ENCODE data around the gene VIPR2.

The VIPR2 gene

GRCh38 chr7:159142199-159142598 lies 2.5 kb downstream of the VIPR2 start:
- H3K4me2 ChIP-seq (ENCODE audit: low read length): no peak overlapping the region

GRCh38 chr7:159141660-159142059 lies 3.0 kb downstream of the VIPR2 start:
- no peak overlapping the region for H3K23ac ChIP-seq (ENCODE audit: low read length)
- peaks cover 2% of the 10 kb centered on the region for H3K9me3 ChIP-seq (ENCODE audit: insufficient read depth, low read depth, low read length)
- H3K27ac ChIP-seq (ENCODE audit: low read depth, low read length): no peak overlapping the region
- no peak overlapping the region for H4K91ac ChIP-seq (ENCODE audit: low read depth, low read length)
- WGBS (ENCODE audit: extremely low coverage, insufficient coverage, insufficient read length): no CpG with 5 or more reads among the region's 6 CpGs
- no peak overlapping the region for H4K8ac ChIP-seq (ENCODE audit: low read depth, low read length)
- H3K36me3 ChIP-seq (ENCODE audit: control insufficient read depth in 1 of 2, insufficient read depth in 2 of 2, low read length in 2 of 2): peaks cover 0 to 3% of the 10 kb centered on the region in 2 experiments
- H4K12ac ChIP-seq (ENCODE audit: low read depth, low read length): no peak overlapping the region
- H3K18ac ChIP-seq (ENCODE audit: low read length): no peak overlapping the region
- peaks cover 3 to 6% of the 10 kb centered on the region in 2 experiments for H3K4me1 ChIP-seq (ENCODE audit: control insufficient read depth in 1 of 2, insufficient read depth in 2 of 2, low read length in 2 of 2)
- H2BK5ac ChIP-seq (ENCODE audit: low read depth, low read length, poor library complexity): no peak overlapping the region
- no peak for DNase-seq
- H2BK120ac ChIP-seq (ENCODE audit: insufficient read depth, low read length, poor library complexity): no peak overlapping the region
- H3K4ac ChIP-seq (ENCODE audit: low read depth, low read length): no peak overlapping the region
- no peaks in the 10 kb centered on the region for H3K79me1 ChIP-seq (ENCODE audit: low read length)
- no peak overlapping the region for H3K4me3 ChIP-seq (ENCODE audit: low read depth, low read length)
- no peak overlapping the region for H2AK5ac ChIP-seq (ENCODE audit: low read length)
- H3K4me2 ChIP-seq (ENCODE audit: low read length): no peak overlapping the region
- no peaks in the 10 kb centered on the region for H3K79me2 ChIP-seq (ENCODE audit: control insufficient read depth, insufficient read depth, low read length, poor library complexity)
- no peak overlapping the region for H3K9ac ChIP-seq (ENCODE audit: low read length)
- peaks cover 17% of the 10 kb centered on the region for H3K27me3 ChIP-seq (ENCODE audit: insufficient read depth, low read length)
- H2AFZ ChIP-seq (ENCODE audit: insufficient read depth, low read length, poor library complexity): no peak overlapping the region
- no peak overlapping the region for H2BK12ac ChIP-seq (ENCODE audit: low read length)
- H3K14ac ChIP-seq (ENCODE audit: low read length): no peak overlapping the region

More at GRCh38 chr7:159142199-159142598, 2.5 kb downstream of the VIPR2 start:
- no peak overlapping the region for H4K12ac ChIP-seq (ENCODE audit: low read depth, low read length)
- DNase-seq: no peak
- no peak overlapping the region for H3K4ac ChIP-seq (ENCODE audit: low read depth, low read length)
- no peak overlapping the region for H2BK120ac ChIP-seq (ENCODE audit: insufficient read depth, low read length, poor library complexity)
- no CpG with 5 or more reads among the region's 5 CpGs for WGBS (ENCODE audit: extremely low coverage, insufficient coverage, insufficient read length)
- no peak overlapping the region for H2AK5ac ChIP-seq (ENCODE audit: low read length)
- H3K79me1 ChIP-seq (ENCODE audit: low read length): no peaks in the 10 kb centered on the region
- H3K4me1 ChIP-seq (ENCODE audit: control insufficient read depth in 1 of 2, insufficient read depth in 2 of 2, low read length in 2 of 2): peaks cover 3 to 6% of the 10 kb centered on the region in 2 experiments
- no peak overlapping the region for H3K18ac ChIP-seq (ENCODE audit: low read length)
- H2AFZ ChIP-seq (ENCODE audit: insufficient read depth, low read length, poor library complexity): no peak overlapping the region
- H3K79me2 ChIP-seq (ENCODE audit: control insufficient read depth, insufficient read depth, low read length, poor library complexity): no peaks in the 10 kb centered on the region
- no peak overlapping the region for H3K4me3 ChIP-seq (ENCODE audit: low read depth, low read length)
- H4K8ac ChIP-seq (ENCODE audit: low read depth, low read length): no peak overlapping the region
- H3K14ac ChIP-seq (ENCODE audit: low read length): no peak overlapping the region
- H4K91ac ChIP-seq (ENCODE audit: low read depth, low read length): no peak overlapping the region
- H3K27ac ChIP-seq (ENCODE audit: low read depth, low read length): no peak overlapping the region
- H2BK5ac ChIP-seq (ENCODE audit: low read depth, low read length, poor library complexity): no peak overlapping the region
- no peak overlapping the region for H2BK12ac ChIP-seq (ENCODE audit: low read length)
- H3K36me3 ChIP-seq (ENCODE audit: control insufficient read depth in 1 of 2, insufficient read depth in 2 of 2, low read length in 2 of 2): peaks cover 0 to 3% of the 10 kb centered on the region in 2 experiments
- H3K9ac ChIP-seq (ENCODE audit: low read length): no peak overlapping the region
- H3K23ac ChIP-seq (ENCODE audit: low read length): no peak overlapping the region
- peaks cover 17% of the 10 kb centered on the region for H3K27me3 ChIP-seq (ENCODE audit: insufficient read depth, low read length)
- H3K9me3 ChIP-seq (ENCODE audit: insufficient read depth, low read depth, low read length): peaks cover 2% of the 10 kb centered on the region

- no CpG with 5 or more reads among the region's 14 CpGs for WGBS (ENCODE audit: extremely low coverage, insufficient coverage, insufficient read length)
- no peak overlapping the region for H2AK5ac ChIP-seq (ENCODE audit: low read length)
- no peak overlapping the region for H4K12ac ChIP-seq (ENCODE audit: low read depth, low read length)
- no peak overlapping the region for H3K9ac ChIP-seq (ENCODE audit: low read length)
- no peak overlapping the region for H2BK5ac ChIP-seq (ENCODE audit: low read depth, low read length, poor library complexity)
- H3K27ac ChIP-seq (ENCODE audit: low read depth, low read length): no peak overlapping the region
- H2AFZ ChIP-seq (ENCODE audit: insufficient read depth, low read length, poor library complexity): no peak overlapping the region
- no peak overlapping the region for H4K8ac ChIP-seq (ENCODE audit: low read depth, low read length)
- H3K4me3 ChIP-seq (ENCODE audit: low read depth, low read length): no peak overlapping the region
- DNase-seq: no peak
- no peak overlapping the region for H3K18ac ChIP-seq (ENCODE audit: low read length)
- peaks cover 0 to 3% of the 10 kb centered on the region in 2 experiments for H3K36me3 ChIP-seq (ENCODE audit: control insufficient read depth in 1 of 2, insufficient read depth in 2 of 2, low read length in 2 of 2)
- no peak overlapping the region for H3K23ac ChIP-seq (ENCODE audit: low read length)
- no peak overlapping the region for H2BK120ac ChIP-seq (ENCODE audit: insufficient read depth, low read length, poor library complexity)
- H3K14ac ChIP-seq (ENCODE audit: low read length): no peak overlapping the region
- no peaks in the 10 kb centered on the region for H3K79me2 ChIP-seq (ENCODE audit: control insufficient read depth, insufficient read depth, low read length, poor library complexity)
- H2BK12ac ChIP-seq (ENCODE audit: low read length): no peak overlapping the region
- H3K4ac ChIP-seq (ENCODE audit: low read depth, low read length): no peak overlapping the region
- no peak overlapping the region for H3K4me2 ChIP-seq (ENCODE audit: low read length)
- H3K79me1 ChIP-seq (ENCODE audit: low read length): no peaks in the 10 kb centered on the region
- H3K4me1 ChIP-seq (ENCODE audit: control insufficient read depth in 1 of 2, insufficient read depth in 2 of 2, low read length in 2 of 2): peaks cover 3 to 6% of the 10 kb centered on the region in 2 experiments
- no peak overlapping the region for H4K91ac ChIP-seq (ENCODE audit: low read depth, low read length)
- peaks cover 2% of the 10 kb centered on the region for H3K9me3 ChIP-seq (ENCODE audit: insufficient read depth, low read depth, low read length)
- peaks cover 17% of the 10 kb centered on the region for H3K27me3 ChIP-seq (ENCODE audit: insufficient read depth, low read length)
These were observed 3.5 kb downstream of the VIPR2 start for GRCh38 chr7:159141167-159141566.

- Histone ChIP-seq H3K9me3 (ENCODE audit: insufficient read depth, low read depth, low read length) (no peaks in the 10 kb centered on the region), H2AK5ac (ENCODE audit: low read length) (no peak overlapping the region), H3K36me3 (ENCODE audit: control insufficient read depth in 1 of 2, insufficient read depth in 2 of 2, low read length in 2 of 2) (peaks cover 0 to 3% of the 10 kb centered on the region in 2 experiments), H3K27me3 (ENCODE audit: insufficient read depth, low read length) (peaks cover 13% of the 10 kb centered on the region), H3K79me1 (ENCODE audit: low read length) (no peaks in the 10 kb centered on the region), H3K79me2 (ENCODE audit: control insufficient read depth, insufficient read depth, low read length, poor library complexity) (no peaks in the 10 kb centered on the region), H2AFZ (ENCODE audit: insufficient read depth, low read length, poor library complexity) (no peak overlapping the region), H3K18ac (ENCODE audit: low read length) (no peak overlapping the region), H3K4me3 (ENCODE audit: low read depth, low read length) (no peak overlapping the region), H3K4ac (ENCODE audit: low read depth, low read length) (no peak overlapping the region), H3K4me2 (ENCODE audit: low read length) (no peak overlapping the region), H4K91ac (ENCODE audit: low read depth, low read length) (no peak overlapping the region), H4K8ac (ENCODE audit: low read depth, low read length) (no peak overlapping the region), H3K14ac (ENCODE audit: low read length) (no peak overlapping the region), H3K23ac (ENCODE audit: low read length) (no peak overlapping the region), H4K12ac (ENCODE audit: low read depth, low read length) (no peak overlapping the region), H2BK5ac (ENCODE audit: low read depth, low read length, poor library complexity) (no peak overlapping the region), H2BK12ac (ENCODE audit: low read length) (no peak overlapping the region), H3K4me1 (ENCODE audit: control insufficient read depth in 1 of 2, insufficient read depth in 2 of 2, low read length in 2 of 2) (peaks cover 3 to 6% of the 10 kb centered on the region in 2 experiments), H2BK120ac (ENCODE audit: insufficient read depth, low read length, poor library complexity) (no peak overlapping the region), H3K9ac (ENCODE audit: low read length) (no peak overlapping the region), H3K27ac (ENCODE audit: low read depth, low read length) (no peak overlapping the region)
- no CpG with 5 or more reads among the region's 23 CpGs for WGBS (ENCODE audit: extremely low coverage, insufficient coverage, insufficient read length)
- no peak for DNase-seq
These were observed 4.3 kb downstream of the VIPR2 start for GRCh38 chr7:159140170-159140910.

All from trophoblast cell (in vitro differentiated cells and primary cell).